Naive thymus-derived CD8-positive, alpha-beta T cell (primary cell): ENCODE data around the gene THSD4. TPM values are rescaled to one million over a fixed set of nuclear protein-coding genes. Genes with fewer than 3 reads are reported as not detected.

ENCODE experiments used
- ATAC-seq, 2 donors: fragments of 150-1000 bp; cut with Tn5 transposase in 1 of 2; sonication (Bioruptor Pico), chemical (Tn5 transposase) in 1 of 2; 1 replicate in 1 of 2; 2 replicates in 1 of 2; pipeline ENCODE4 v1.10.0; 2021; ENCODE audit warnings: mild to moderate bottlenecking in 2 of 2, moderate library complexity in 2 of 2
- POLR2A ChIA-PET: fragments of 350-600 bp; sonication (Branson Sonifier 250); formaldehyde crosslinking; loops from one replicate; lab custom pipeline; 2021; ENCODE audit warnings: antibody characterized with exemption; lab: Charles Lee
- DNase-seq, 10 donors: peaks; one replicate each; pipeline versions ENCODE4 v3.0.0 to v3.0.0-alpha.2; 2020 to 2022
- H3K27ac Mint-ChIP-seq, 10 donors: one replicate each; pipeline ENCODE4 v1.8.0; 2020 to 2022; ENCODE audit warnings: mild to moderate bottlenecking in 10 of 10, mixed read lengths in 10 of 10, moderate library complexity in 4 of 10, inconsistent platforms in 1 of 10
- H3K27me3 Mint-ChIP-seq, 5 donors: one replicate each; pipeline ENCODE4 v1.8.0; 2021 to 2022; ENCODE audit warnings: mixed read lengths in 5 of 5
- H3K36me3 Mint-ChIP-seq, 3 donors: one replicate each; pipeline ENCODE4 v1.8.0; 2020 to 2022; ENCODE audit warnings: mixed read lengths in 3 of 3, mild to moderate bottlenecking in 2 of 3, inconsistent platforms in 1 of 3
- H3K4me1 Mint-ChIP-seq, 4 donors: one replicate each; pipeline ENCODE4 v1.8.0; 2021 to 2022; ENCODE audit warnings: mixed read lengths in 4 of 4
- H3K4me3 Mint-ChIP-seq, 10 donors: one replicate each; pipeline ENCODE4 v1.8.0; 2020 to 2022; ENCODE audit warnings: mild to moderate bottlenecking in 10 of 10, mixed read lengths in 10 of 10, moderate library complexity in 6 of 10, inconsistent platforms in 1 of 10
- H3K9me3 Mint-ChIP-seq, 9 donors: one replicate each; pipeline ENCODE4 v1.8.0; 2020 to 2022; ENCODE audit warnings: mixed read lengths in 9 of 9, mild to moderate bottlenecking in 3 of 9, inconsistent platforms in 1 of 9, moderate library complexity in 1 of 9
- polyA plus RNA-seq, 3 donors: library from polyadenylated mRNA; unstranded; fragments of 300-500 nt; fragmentation: Illumina TruSeq; gene quantifications; one replicate each; pipeline ENCODE4 v1.2.3, GENCODE V29; 2021
- total RNA-seq, 8 experiments: library from RNA in 2 of 8; stranded (reverse) in 2 of 8; gene quantifications; one replicate each; pipeline ENCODE4 v1.2.3 and lab custom pipeline; 2021 to 2026

The THSD4 gene
- total and polyA plus RNA-seq, 5 experiments from 2014 or later, result not detected

DNA sequence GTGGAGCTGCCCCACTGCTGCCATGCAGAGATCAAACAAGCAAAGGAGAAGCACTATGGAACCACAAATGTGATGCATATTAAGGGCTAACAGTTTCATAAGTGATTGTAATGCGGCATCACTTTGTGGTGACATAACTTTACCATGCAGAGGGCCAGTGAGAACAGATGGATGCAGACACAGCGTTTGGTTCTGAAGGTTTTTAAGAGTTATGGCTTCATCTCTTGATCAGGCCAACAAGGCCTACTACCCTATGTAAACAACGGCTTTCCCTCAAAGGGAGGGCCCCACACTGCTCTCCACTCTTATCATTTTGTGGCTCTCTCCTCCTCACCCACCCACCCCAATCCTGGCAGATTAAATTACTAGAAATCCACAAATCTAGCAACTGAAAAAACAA lies 708.5 kb downstream of the THSD4 start:
- Mint-ChIP-seq H3K4me3 (no peak overlapping the region), H3K36me3 (peaks cover 69 to 82% (median 77%) of the 10 kb centered on the region in 3 donors), H3K27me3 (no peaks in the 10 kb centered on the region), H3K27ac (no peak overlapping the region), H3K9me3 (peaks cover 10 to 78% (median 29%) of the 10 kb centered on the region in 9 donors), H3K4me1 (no peaks in the 10 kb centered on the region)
- DNase-seq, result no peak
- POLR2A ChIA-PET, result no interaction called here
- ATAC-seq, result no peak

GRCh38 chr15:71825021-71825730 lies 709.9 kb downstream of the THSD4 start:
- POLR2A ChIA-PET, result no interaction called here
- peaks cover 79 to 94% (median 83%) of the 10 kb centered on the region in 3 donors for H3K36me3 Mint-ChIP-seq

GRCh38 chr15:71826196-71826595 lies 710.9 kb downstream of the THSD4 start:
- POLR2A ChIA-PET, result no interaction called here
- no peak for DNase-seq

More at GRCh38 chr15:71825021-71825730, 709.9 kb downstream of the THSD4 start:
- H3K4me3 Mint-ChIP-seq, result no peak overlapping the region
- ATAC-seq (no peak), DNase-seq (no peak)
- H3K4me1 Mint-ChIP-seq, result peaks cover 0 to 2% (median 0%) of the 10 kb centered on the region in 4 donors
- H3K27ac Mint-ChIP-seq, result no peak overlapping the region
- H3K9me3 Mint-ChIP-seq, result peaks cover 10 to 64% (median 26%) of the 10 kb centered on the region in 9 donors
- no peaks in the 10 kb centered on the region for H3K27me3 Mint-ChIP-seq

GRCh38 chr15:71830981-71831380 lies 715.7 kb downstream of the THSD4 start:
- DNase-seq (no peak), ATAC-seq (no peak)
- POLR2A ChIA-PET, result no interaction called here
- Mint-ChIP-seq H3K4me3 (no peak overlapping the region), H3K27me3 (no peaks in the 10 kb centered on the region), H3K9me3 (peaks cover 0 to 8% (median 0%) of the 10 kb centered on the region in 9 donors), H3K4me1 (peaks cover 0 to 2% (median 0%) of the 10 kb centered on the region in 4 donors), H3K36me3 (peaks cover 44 to 74% (median 58%) of the 10 kb centered on the region in 3 donors), H3K27ac (no peak overlapping the region)

More at GRCh38 chr15:71826196-71826595, 710.9 kb downstream of the THSD4 start:
- Mint-ChIP-seq H3K27me3 (no peaks in the 10 kb centered on the region), H3K36me3 (peaks cover 72 to 88% (median 87%) of the 10 kb centered on the region in 3 donors), H3K9me3 (peaks cover 10 to 55% (median 23%) of the 10 kb centered on the region in 9 donors), H3K27ac (no peak overlapping the region), H3K4me3 (no peak overlapping the region), H3K4me1 (peaks cover 0 to 2% (median 0%) of the 10 kb centered on the region in 4 donors)
- ATAC-seq, result no peak

Other genes starting within 250 kb of the THSD4 start
- not detected for gene THAP10, start 223.0 kb upstream of the THSD4 start, total RNA-seq
- not detected for gene THAP10, start 223.0 kb upstream of the THSD4 start, polyA plus RNA-seq
- not detected for gene LRRC49, start 222.6 kb upstream of the THSD4 start, total RNA-seq
- not detected for gene LRRC49, start 222.6 kb upstream of the THSD4 start, polyA plus RNA-seq